Karpas-422 (cell line): Measurements from ENCODE around the gene LHPP. TPM values are rescaled to one million over a fixed set of nuclear protein-coding genes. Genes with fewer than 3 reads are reported as not detected.
A peak's percentile ranks its signal among the peaks of the same experiment; 100 is the strongest.

Experiments
- DNase-seq: peaks from one replicate; pipeline ENCODE4 v3.0.0-alpha.2; 2015
- H2AFZ ChIP-seq: fragments of 200-600 bp; sonication (generic); 2 replicates; pipeline ENCODE4 v1.6.1; 2014; ENCODE audit warnings: antibody characterized with exemption, low read length, mixed read lengths
- H3K27ac ChIP-seq: fragments of 200-600 bp; sonication (generic); 2 replicates; pipeline ENCODE4 v1.5.1; 2014; ENCODE audit warnings: mild to moderate bottlenecking, low read length, moderate library complexity
- H3K27me3 ChIP-seq: fragments of 200-600 bp; sonication (generic); 2 replicates; pipeline ENCODE4 v1.6.1; 2014; ENCODE audit warnings: low read length, mixed read lengths
- H3K36me3 ChIP-seq: fragments of 200-600 bp; sonication (generic); 2 replicates; pipeline ENCODE4 v1.6.1; 2014; ENCODE audit warnings: low read length, mixed read lengths; ENCODE audit not compliant: insufficient read depth
- H3K4me1 ChIP-seq: fragments of 200-600 bp; sonication (generic); 2 replicates; pipeline ENCODE4 v1.6.1; 2014; ENCODE audit warnings: mild to moderate bottlenecking, low read length, mixed read lengths
- H3K4me2 ChIP-seq: fragments of 200-600 bp; sonication (generic); 2 replicates; pipeline ENCODE4 v1.6.1; 2014; ENCODE audit warnings: low read length, low read depth, mild to moderate bottlenecking; ENCODE audit not compliant: poor library complexity, severe bottlenecking
- H3K4me3 ChIP-seq: fragments of 200-600 bp; sonication (generic); 2 replicates; pipeline ENCODE4 v1.5.1; 2014; ENCODE audit warnings: mild to moderate bottlenecking, antibody characterized with exemption, low read length, mixed read lengths
- H3K79me2 ChIP-seq: fragments of 200-600 bp; sonication (generic); 2 replicates; pipeline ENCODE4 v1.6.1; 2014; ENCODE audit warnings: mild to moderate bottlenecking, low read length, mixed read lengths
- H3K9ac ChIP-seq: fragments of 200-600 bp; sonication (generic); 2 replicates; pipeline ENCODE4 v1.6.0; 2014; ENCODE audit warnings: low read length
- H3K9me2 ChIP-seq: fragments of 200-600 bp; sonication (generic), shearing (Covaris generic); replicated peaks from 2 replicates; pipeline ENCODE4 v1.6.0; 2014; ENCODE audit warnings: mild to moderate bottlenecking, low read length, moderate library complexity; ENCODE audit not compliant: insufficient read depth
- H3K9me3 ChIP-seq: fragments of 300-700, 200-600 bp; sonication (generic); 2 replicates; pipeline ENCODE4 v1.6.1; 2014; ENCODE audit warnings: low read length, mixed read lengths
- H4K20me1 ChIP-seq: fragments of 200-600 bp; sonication (generic); 2 replicates; pipeline ENCODE4 v1.6.1; 2014; ENCODE audit warnings: mild to moderate bottlenecking, antibody characterized with exemption, low read length, low read depth; ENCODE audit not compliant: insufficient read depth
- total RNA-seq: library from RNA; depleted of rRNA; stranded (reverse); fragments of >200 nt; shearing (Covaris generic); gene quantifications from 2 replicates; pipeline ENCODE4 v1.2.3, GENCODE V29; 2014; ENCODE audit warnings: low replicate concordance

The LHPP gene
- total RNA-seq, 1 experiment from 2014 or later = 57.2 TPM

GRCh38 chr10:124460144-124460543 lies 1.5 kb upstream of the LHPP start:
- Histone ChIP-seq H3K9ac (no peak overlapping the region), H3K27me3 (no peaks in the 10 kb centered on the region), H4K20me1 (no peaks in the 10 kb centered on the region), H3K4me3 (no peak overlapping the region), H3K79me2 (peaks cover 15% of the 10 kb centered on the region), H3K9me2 (no peaks in the 10 kb centered on the region), H3K9me3 (no peaks in the 10 kb centered on the region), H3K27ac (no peak overlapping the region), H3K4me2 (no peak overlapping the region), H3K4me1 (peaks cover 24% of the 10 kb centered on the region), H2AFZ (peak overlapping the region; percentile 32; the same call in 1 of the 2 replicates), H3K36me3 (no peaks in the 10 kb centered on the region)
- DNase-seq = no peak

GRCh38 chr10:124462348-124462695 lies 699 bp downstream of the LHPP start:
- Histone ChIP-seq H3K27ac (no peak overlapping the region), H3K4me3 (peak overlapping the region; percentile 91)

GRCh38 chr10:124464028-124464965 lies 2.7 kb downstream of the LHPP start:
- Histone ChIP-seq H2AFZ (no peak overlapping the region), H4K20me1 (no peaks in the 10 kb centered on the region), H3K4me1 (peaks cover 49% of the 10 kb centered on the region), H3K9ac (peak overlapping the region; percentile 48), H3K36me3 (no peaks in the 10 kb centered on the region), H3K9me3 (no peaks in the 10 kb centered on the region), H3K9me2 (no peaks in the 10 kb centered on the region), H3K79me2 (peaks cover 45% of the 10 kb centered on the region), H3K27ac (peak overlapping the region; percentile 87), H3K4me2 (peak overlapping the region; percentile 66), H3K4me3 (peak overlapping the region; percentile 46), H3K27me3 (no peaks in the 10 kb centered on the region)
- peak; percentile 67 for DNase-seq

More at GRCh38 chr10:124462348-124462695, 699 bp downstream of the LHPP start:
- no peaks in the 10 kb centered on the region for H3K9me3 ChIP-seq
- H3K9ac ChIP-seq = peak overlapping the region; percentile 78
- H3K4me1 ChIP-seq = peaks cover 45% of the 10 kb centered on the region
- H3K79me2 ChIP-seq = peaks cover 29% of the 10 kb centered on the region
- no peak for DNase-seq
- H3K36me3 ChIP-seq = no peaks in the 10 kb centered on the region
- no peaks in the 10 kb centered on the region for H3K9me2 ChIP-seq
- no peaks in the 10 kb centered on the region for H3K27me3 ChIP-seq
- H4K20me1 ChIP-seq = no peaks in the 10 kb centered on the region
- H3K4me2 ChIP-seq = peak overlapping the region; percentile 71
- no peak overlapping the region for H2AFZ ChIP-seq

GRCh38 chr10:124465003-124465776 lies 3.6 kb downstream of the LHPP start:
- peaks cover 49% of the 10 kb centered on the region for H3K4me1 ChIP-seq
- no peaks in the 10 kb centered on the region; the same call in 1 of the 2 replicates for H4K20me1 ChIP-seq
- peak overlapping the region; percentile 46 for H3K4me3 ChIP-seq
- H3K27me3 ChIP-seq = no peaks in the 10 kb centered on the region
- H3K27ac ChIP-seq = peak overlapping the region; percentile 87
- no peaks in the 10 kb centered on the region for H3K36me3 ChIP-seq
- no peak overlapping the region for H2AFZ ChIP-seq
- H3K9ac ChIP-seq = peak overlapping the region; percentile 48
- H3K4me2 ChIP-seq = peak overlapping the region; percentile 66
- H3K9me3 ChIP-seq = no peaks in the 10 kb centered on the region
- peak; percentile 84 for DNase-seq
- H3K9me2 ChIP-seq = no peaks in the 10 kb centered on the region
- peaks cover 45% of the 10 kb centered on the region for H3K79me2 ChIP-seq

- H3K9me2 ChIP-seq = no peaks in the 10 kb centered on the region
- peak overlapping the region; percentile 66 for H3K4me2 ChIP-seq
- DNase-seq = peak; percentile 84
- H3K27ac ChIP-seq = peak overlapping the region; percentile 87
- H3K36me3 ChIP-seq = no peaks in the 10 kb centered on the region
- H3K4me3 ChIP-seq = peak overlapping the region; percentile 46
- peaks cover 48% of the 10 kb centered on the region for H3K79me2 ChIP-seq
- H3K9ac ChIP-seq = peak overlapping the region; percentile 48
- no peak overlapping the region for H2AFZ ChIP-seq
- H3K9me3 ChIP-seq = no peaks in the 10 kb centered on the region
- H3K4me1 ChIP-seq = peaks cover 49% of the 10 kb centered on the region
- no peaks in the 10 kb centered on the region; the same call in 1 of the 2 replicates for H4K20me1 ChIP-seq
- H3K27me3 ChIP-seq = no peaks in the 10 kb centered on the region
Observed at GRCh38 chr10:124465777-124466488, 4.3 kb downstream of the LHPP start.

- Histone ChIP-seq H4K20me1 (no peaks in the 10 kb centered on the region; the same call in 1 of the 2 replicates), H3K4me1 (peaks cover 43% of the 10 kb centered on the region), H3K9me3 (no peaks in the 10 kb centered on the region), H3K4me2 (no peak overlapping the region), H3K4me3 (no peak overlapping the region), H3K27ac (peak overlapping the region; percentile 87), H2AFZ (no peak overlapping the region), H3K9me2 (no peaks in the 10 kb centered on the region), H3K79me2 (peaks cover 47% of the 10 kb centered on the region), H3K27me3 (no peaks in the 10 kb centered on the region), H3K9ac (no peak overlapping the region), H3K36me3 (no peaks in the 10 kb centered on the region)
- DNase-seq = peak; percentile 51
Observed at GRCh38 chr10:124467165-124467564, 5.5 kb downstream of the LHPP start.

GRCh38 chr10:124468624-124469023 lies 7.0 kb downstream of the LHPP start:
- Histone ChIP-seq H3K9ac (no peak overlapping the region), H3K79me2 (peaks cover 41% of the 10 kb centered on the region), H4K20me1 (no peaks in the 10 kb centered on the region; the same call in 1 of the 2 replicates), H3K27ac (no peak overlapping the region), H3K9me2 (no peaks in the 10 kb centered on the region), H3K4me3 (no peak overlapping the region), H3K27me3 (no peaks in the 10 kb centered on the region), H3K36me3 (no peaks in the 10 kb centered on the region), H3K9me3 (no peaks in the 10 kb centered on the region), H3K4me2 (no peak overlapping the region), H3K4me1 (peaks cover 38% of the 10 kb centered on the region), H2AFZ (no peak overlapping the region)
- DNase-seq = no peak
